HL-60 (cell line): ENCODE data around the gene GPR68.

Experiments
- GABPA ChIP-seq: IDR thresholded peaks from 2 replicates; pipeline ENCODE4 v1.6.1; 2012; ENCODE audit warnings: low read depth
- POLR2AphosphoS5 ChIP-seq: IDR thresholded peaks from 2 replicates; pipeline ENCODE4 v1.6.1; 2012; ENCODE audit warnings: low read depth
- TF ChIP-seq, protein P1 (sequence below): IDR thresholded peaks from one replicate; pipeline ENCODE4 v1.5.1; 2011; ENCODE audit warnings: low read length, control low read depth, inconsistent platforms; ENCODE audit not compliant: insufficient read depth
- TF ChIP-seq, protein P2 (sequence below): IDR thresholded peaks from 2 replicates; pipeline ENCODE4 v1.6.1; 2012; ENCODE audit warnings: low read depth; ENCODE audit not compliant: insufficient replicate concordance

DNA sequence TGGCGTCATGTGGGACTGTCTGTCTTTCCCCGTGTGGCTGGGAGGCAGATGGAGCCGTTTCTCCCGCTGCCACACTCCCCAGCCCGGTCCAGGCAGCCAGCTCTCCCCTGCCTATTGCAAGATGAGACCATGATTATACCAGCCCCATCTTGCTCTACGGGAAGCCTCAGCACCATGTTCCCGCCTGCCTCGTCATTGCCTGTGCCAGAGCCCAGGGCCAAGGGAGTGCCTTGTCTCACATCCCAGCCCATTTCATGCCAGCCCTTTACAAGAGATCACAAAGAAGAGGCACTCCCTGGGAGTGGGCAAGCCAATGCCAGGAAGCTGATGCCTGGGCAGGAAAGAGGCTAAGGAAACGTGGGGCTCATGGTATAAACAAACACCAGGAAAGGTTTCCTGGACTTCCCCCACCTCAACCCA lies 23.9 kb downstream of the GPR68 start:
- TF ChIP-seq, protein P1, sequence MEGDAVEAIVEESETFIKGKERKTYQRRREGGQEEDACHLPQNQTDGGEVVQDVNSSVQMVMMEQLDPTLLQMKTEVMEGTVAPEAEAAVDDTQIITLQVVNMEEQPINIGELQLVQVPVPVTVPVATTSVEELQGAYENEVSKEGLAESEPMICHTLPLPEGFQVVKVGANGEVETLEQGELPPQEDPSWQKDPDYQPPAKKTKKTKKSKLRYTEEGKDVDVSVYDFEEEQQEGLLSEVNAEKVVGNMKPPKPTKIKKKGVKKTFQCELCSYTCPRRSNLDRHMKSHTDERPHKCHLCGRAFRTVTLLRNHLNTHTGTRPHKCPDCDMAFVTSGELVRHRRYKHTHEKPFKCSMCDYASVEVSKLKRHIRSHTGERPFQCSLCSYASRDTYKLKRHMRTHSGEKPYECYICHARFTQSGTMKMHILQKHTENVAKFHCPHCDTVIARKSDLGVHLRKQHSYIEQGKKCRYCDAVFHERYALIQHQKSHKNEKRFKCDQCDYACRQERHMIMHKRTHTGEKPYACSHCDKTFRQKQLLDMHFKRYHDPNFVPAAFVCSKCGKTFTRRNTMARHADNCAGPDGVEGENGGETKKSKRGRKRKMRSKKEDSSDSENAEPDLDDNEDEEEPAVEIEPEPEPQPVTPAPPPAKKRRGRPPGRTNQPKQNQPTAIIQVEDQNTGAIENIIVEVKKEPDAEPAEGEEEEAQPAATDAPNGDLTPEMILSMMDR, result no peak
- no peak for TF ChIP-seq POLR2AphosphoS5
- TF ChIP-seq, protein P2, sequence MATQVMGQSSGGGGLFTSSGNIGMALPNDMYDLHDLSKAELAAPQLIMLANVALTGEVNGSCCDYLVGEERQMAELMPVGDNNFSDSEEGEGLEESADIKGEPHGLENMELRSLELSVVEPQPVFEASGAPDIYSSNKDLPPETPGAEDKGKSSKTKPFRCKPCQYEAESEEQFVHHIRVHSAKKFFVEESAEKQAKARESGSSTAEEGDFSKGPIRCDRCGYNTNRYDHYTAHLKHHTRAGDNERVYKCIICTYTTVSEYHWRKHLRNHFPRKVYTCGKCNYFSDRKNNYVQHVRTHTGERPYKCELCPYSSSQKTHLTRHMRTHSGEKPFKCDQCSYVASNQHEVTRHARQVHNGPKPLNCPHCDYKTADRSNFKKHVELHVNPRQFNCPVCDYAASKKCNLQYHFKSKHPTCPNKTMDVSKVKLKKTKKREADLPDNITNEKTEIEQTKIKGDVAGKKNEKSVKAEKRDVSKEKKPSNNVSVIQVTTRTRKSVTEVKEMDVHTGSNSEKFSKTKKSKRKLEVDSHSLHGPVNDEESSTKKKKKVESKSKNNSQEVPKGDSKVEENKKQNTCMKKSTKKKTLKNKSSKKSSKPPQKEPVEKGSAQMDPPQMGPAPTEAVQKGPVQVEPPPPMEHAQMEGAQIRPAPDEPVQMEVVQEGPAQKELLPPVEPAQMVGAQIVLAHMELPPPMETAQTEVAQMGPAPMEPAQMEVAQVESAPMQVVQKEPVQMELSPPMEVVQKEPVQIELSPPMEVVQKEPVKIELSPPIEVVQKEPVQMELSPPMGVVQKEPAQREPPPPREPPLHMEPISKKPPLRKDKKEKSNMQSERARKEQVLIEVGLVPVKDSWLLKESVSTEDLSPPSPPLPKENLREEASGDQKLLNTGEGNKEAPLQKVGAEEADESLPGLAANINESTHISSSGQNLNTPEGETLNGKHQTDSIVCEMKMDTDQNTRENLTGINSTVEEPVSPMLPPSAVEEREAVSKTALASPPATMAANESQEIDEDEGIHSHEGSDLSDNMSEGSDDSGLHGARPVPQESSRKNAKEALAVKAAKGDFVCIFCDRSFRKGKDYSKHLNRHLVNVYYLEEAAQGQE, result no peak
- TF ChIP-seq GABPA, result no peak
